ENCODE data around the gene ITPRIPL1.

The ITPRIPL1 gene

DNA sequence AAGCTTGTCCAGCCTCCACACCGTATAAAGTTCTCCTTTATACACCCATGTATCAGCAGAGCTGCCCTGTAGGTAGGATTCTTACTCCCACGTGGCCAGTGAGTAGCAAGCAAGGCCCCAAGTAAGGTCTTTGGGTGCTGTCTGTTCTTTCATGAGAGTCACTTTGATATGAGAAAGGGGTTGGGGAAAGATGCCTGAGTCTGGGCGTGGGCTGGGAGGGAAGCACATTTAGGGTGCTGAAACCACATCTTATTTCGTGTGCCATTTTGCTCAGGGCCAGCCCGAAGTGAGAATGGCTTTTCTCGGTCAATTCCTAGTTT is 436 bp upstream of the ITPRIPL1 start:
- no peak for TF ChIP-seq YY1 (IDR thresholded peaks at IDR 0.05; ENCODE audit: insufficient read depth, insufficient read length)
- no peak for TF ChIP-seq ZNF274 (IDR thresholded peaks at IDR 0.05; ENCODE audit: low read depth, low read length)
- TF ChIP-seq SUZ12 (IDR thresholded peaks at IDR 0.05; ENCODE audit: extremely low read depth, insufficient read depth, insufficient read length): no peak
- Histone ChIP-seq H3K36me3 (ENCODE audit: insufficient read depth, insufficient read length, low read length) (peaks cover 20% of the 10 kb centered on the region), H3K9ac (ENCODE audit: insufficient read length, low read depth) (peak overlapping the region; percentile 77), H3K4me3 (ENCODE audit: insufficient read length, low read depth) (peak overlapping the region; percentile 61), H3K27me3 (ENCODE audit: insufficient read depth, insufficient read length) (peaks cover 67% of the 10 kb centered on the region), H3K9me3 (ENCODE audit: insufficient read depth, low read length) (no peaks in the 10 kb centered on the region), H3K4me1 (ENCODE audit: insufficient read depth, insufficient read length) (peaks cover 2% of the 10 kb centered on the region)
- no peak for DNase-seq (ENCODE audit: low read depth, low spot score)

- H3K9ac ChIP-seq (ENCODE audit: insufficient read length, low read depth): peak overlapping the region; percentile 77
Observed at GRCh38 chr2:96325884-96326255, 753 bp downstream of the ITPRIPL1 start.

GRCh38 chr2:96326564-96326963 is 1.4 kb downstream of the ITPRIPL1 start:
- Histone ChIP-seq H3K4me3 (ENCODE audit: insufficient read length, low read depth) (no peak overlapping the region), H3K27me3 (ENCODE audit: insufficient read depth, insufficient read length) (peaks cover 49% of the 10 kb centered on the region), H3K9ac (ENCODE audit: insufficient read length, low read depth) (no peak overlapping the region), H3K9me3 (ENCODE audit: insufficient read depth, low read length) (no peaks in the 10 kb centered on the region), H3K4me1 (ENCODE audit: insufficient read depth, insufficient read length) (peaks cover 2% of the 10 kb centered on the region), H3K36me3 (ENCODE audit: insufficient read depth, insufficient read length, low read length) (peaks cover 20% of the 10 kb centered on the region)
- no peak for DNase-seq (ENCODE audit: low read depth, low spot score)
- no peak for TF ChIP-seq ZNF274 (IDR thresholded peaks at IDR 0.05; ENCODE audit: low read depth, low read length)

More at GRCh38 chr2:96325884-96326255, 753 bp downstream of the ITPRIPL1 start:
- peaks cover 56% of the 10 kb centered on the region for H3K27me3 ChIP-seq (ENCODE audit: insufficient read depth, insufficient read length)
- no peak for TF ChIP-seq SUZ12 (IDR thresholded peaks at IDR 0.05; ENCODE audit: extremely low read depth, insufficient read depth, insufficient read length)
- no peak for TF ChIP-seq ZNF274 (IDR thresholded peaks at IDR 0.05; ENCODE audit: low read depth, low read length)
- no peak for TF ChIP-seq YY1 (IDR thresholded peaks at IDR 0.05; ENCODE audit: insufficient read depth, insufficient read length)
- no peak for DNase-seq (ENCODE audit: low read depth, low spot score)
- peaks cover 2% of the 10 kb centered on the region for H3K4me1 ChIP-seq (ENCODE audit: insufficient read depth, insufficient read length)
- no peaks in the 10 kb centered on the region for H3K9me3 ChIP-seq (ENCODE audit: insufficient read depth, low read length)
- peaks cover 20% of the 10 kb centered on the region for H3K36me3 ChIP-seq (ENCODE audit: insufficient read depth, insufficient read length, low read length)
- H3K4me3 ChIP-seq (ENCODE audit: insufficient read length, low read depth): peak overlapping the region; percentile 61

- no peak overlapping the region for H3K9ac ChIP-seq (ENCODE audit: insufficient read length, low read depth)
- no peaks in the 10 kb centered on the region for H3K4me1 ChIP-seq (ENCODE audit: insufficient read depth, insufficient read length)
- no peak for DNase-seq (ENCODE audit: low read depth, low spot score)
- H3K4me3 ChIP-seq (ENCODE audit: insufficient read length, low read depth): no peak overlapping the region
- TF ChIP-seq YY1 (IDR thresholded peaks at IDR 0.05; ENCODE audit: insufficient read depth, insufficient read length) (no peak), SUZ12 (IDR thresholded peaks at IDR 0.05; ENCODE audit: extremely low read depth, insufficient read depth, insufficient read length) (no peak), ZNF274 (IDR thresholded peaks at IDR 0.05; ENCODE audit: low read depth, low read length) (no peak)
- peaks cover 42% of the 10 kb centered on the region for H3K27me3 ChIP-seq (ENCODE audit: insufficient read depth, insufficient read length)
- H3K36me3 ChIP-seq (ENCODE audit: insufficient read depth, insufficient read length, low read length): peaks cover 20% of the 10 kb centered on the region
- H3K9me3 ChIP-seq (ENCODE audit: insufficient read depth, low read length): no peaks in the 10 kb centered on the region
Observed at GRCh38 chr2:96326990-96327820, 2.1 kb downstream of the ITPRIPL1 start.

DNA sequence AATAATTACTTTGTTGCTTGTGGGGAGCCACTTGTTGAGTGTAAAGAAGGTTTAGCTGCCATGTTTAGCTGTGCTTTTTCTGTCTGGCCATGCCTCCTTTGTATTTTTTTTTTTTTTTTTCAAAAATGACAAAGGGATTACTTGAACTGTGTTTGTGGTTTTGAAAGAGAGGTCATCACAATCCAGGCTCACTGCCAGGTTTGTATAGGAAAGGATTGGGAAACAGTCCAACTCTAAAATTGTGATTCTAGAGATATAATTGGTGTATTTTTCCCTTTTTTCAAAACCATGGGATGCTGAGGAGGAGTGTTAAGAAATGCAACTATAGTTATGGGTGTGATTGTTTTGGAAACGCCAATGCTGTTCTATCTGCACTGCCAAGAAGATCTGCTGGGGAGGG is 4.3 kb downstream of the ITPRIPL1 start:
- no peak for TF ChIP-seq SUZ12 (IDR thresholded peaks at IDR 0.05; ENCODE audit: extremely low read depth, insufficient read depth, insufficient read length)
- no peak for TF ChIP-seq ZNF274 (IDR thresholded peaks at IDR 0.05; ENCODE audit: low read depth, low read length)
- no peak for TF ChIP-seq YY1 (IDR thresholded peaks at IDR 0.05; ENCODE audit: insufficient read depth, insufficient read length)
- no peak overlapping the region for H3K9ac ChIP-seq (ENCODE audit: insufficient read length, low read depth)
- H3K27me3 ChIP-seq (ENCODE audit: insufficient read depth, insufficient read length): peaks cover 20% of the 10 kb centered on the region
- no peak for DNase-seq (ENCODE audit: low read depth, low spot score)
- peaks cover 20% of the 10 kb centered on the region for H3K36me3 ChIP-seq (ENCODE audit: insufficient read depth, insufficient read length, low read length)
- no peak overlapping the region for H3K4me3 ChIP-seq (ENCODE audit: insufficient read length, low read depth)
- no peaks in the 10 kb centered on the region for H3K9me3 ChIP-seq (ENCODE audit: insufficient read depth, low read length)
- no peaks in the 10 kb centered on the region for H3K4me1 ChIP-seq (ENCODE audit: insufficient read depth, insufficient read length)

DNA sequence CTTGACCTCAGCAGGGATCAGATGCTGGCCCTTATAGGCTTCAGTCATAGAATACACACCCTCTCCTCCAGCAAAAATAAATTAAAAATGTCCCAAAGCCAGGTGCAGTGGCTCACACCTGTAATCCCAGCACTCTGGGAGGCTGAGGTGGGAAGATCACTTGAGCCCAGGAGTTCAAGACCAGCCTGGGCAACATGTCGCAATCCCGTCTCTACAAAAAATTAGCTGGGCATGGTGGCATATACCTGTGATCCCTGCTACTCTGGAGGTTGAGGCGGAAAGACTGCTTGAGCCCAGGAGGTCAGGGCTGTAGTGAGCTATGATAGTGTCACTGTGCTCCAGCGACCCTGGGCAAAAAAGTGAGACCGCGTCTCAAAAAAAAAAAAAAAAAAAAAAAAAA is 4.8 kb downstream of the ITPRIPL1 start:
- no peaks in the 10 kb centered on the region for H3K9me3 ChIP-seq (ENCODE audit: insufficient read depth, low read length)
- no peak for TF ChIP-seq ZNF274 (IDR thresholded peaks at IDR 0.05; ENCODE audit: low read depth, low read length)
- no peak for TF ChIP-seq YY1 (IDR thresholded peaks at IDR 0.05; ENCODE audit: insufficient read depth, insufficient read length)
- TF ChIP-seq SUZ12 (IDR thresholded peaks at IDR 0.05; ENCODE audit: extremely low read depth, insufficient read depth, insufficient read length): no peak

GRCh38 chr2:96330407-96330806 is 5.3 kb downstream of the ITPRIPL1 start:
- H3K4me1 ChIP-seq (ENCODE audit: insufficient read depth, insufficient read length): no peaks in the 10 kb centered on the region
- TF ChIP-seq ZNF274 (IDR thresholded peaks at IDR 0.05; ENCODE audit: low read depth, low read length) (no peak), YY1 (IDR thresholded peaks at IDR 0.05; ENCODE audit: insufficient read depth, insufficient read length) (no peak), SUZ12 (IDR thresholded peaks at IDR 0.05; ENCODE audit: extremely low read depth, insufficient read depth, insufficient read length) (no peak)

More for the DNA sequence above, 4.8 kb downstream of the ITPRIPL1 start:
- Histone ChIP-seq H3K36me3 (ENCODE audit: insufficient read depth, insufficient read length, low read length) (peaks cover 20% of the 10 kb centered on the region), H3K9ac (ENCODE audit: insufficient read length, low read depth) (no peak overlapping the region), H3K4me3 (ENCODE audit: insufficient read length, low read depth) (no peak overlapping the region), H3K27me3 (ENCODE audit: insufficient read depth, insufficient read length) (peaks cover 16% of the 10 kb centered on the region), H3K4me1 (ENCODE audit: insufficient read depth, insufficient read length) (no peaks in the 10 kb centered on the region)
- DNase-seq (ENCODE audit: low read depth, low spot score): no peak

More at GRCh38 chr2:96330407-96330806, 5.3 kb downstream of the ITPRIPL1 start:
- H3K9ac ChIP-seq (ENCODE audit: insufficient read length, low read depth): no peak overlapping the region
- no peak for DNase-seq (ENCODE audit: low read depth, low spot score)
- peaks cover 20% of the 10 kb centered on the region for H3K36me3 ChIP-seq (ENCODE audit: insufficient read depth, insufficient read length, low read length)
- no peaks in the 10 kb centered on the region for H3K9me3 ChIP-seq (ENCODE audit: insufficient read depth, low read length)
- H3K27me3 ChIP-seq (ENCODE audit: insufficient read depth, insufficient read length): peaks cover 13% of the 10 kb centered on the region
- H3K4me3 ChIP-seq (ENCODE audit: insufficient read length, low read depth): no peak overlapping the region

Measured in NT2/D1 (cell line).